ENCODE measurements around the gene FAM229B. TPM values are rescaled to one million over a fixed set of nuclear protein-coding genes. Genes with fewer than 3 reads are reported as not detected.

FAM229B gene
- total RNA-seq, result 10 to 100 TPM; 60.2 to 77.7 (median 73.1) TPM
- polyA plus RNA-seq, result 75.2 TPM
- long read RNA-seq, donor 1, transcript FAM229B-201 (4 exons, 2,543 nt), result major isoform, 37 of 45 reads
- long read RNA-seq, donor 1, partial matches to known transcripts, result 0 of 45 reads
- long read RNA-seq, donor 1, other reads (novel, unspliced or antisense), result 8 of 45 reads
- long read RNA-seq, donor 2, transcript FAM229B-201 (4 exons, 2,543 nt), result major isoform, 15 of 22 reads
- long read RNA-seq, donor 2, partial matches to known transcripts, result 1 of 22 reads
- long read RNA-seq, donor 2, other reads (novel, unspliced or antisense), result 6 of 22 reads
- long read RNA-seq, donor 3, transcript FAM229B-201 (4 exons, 2,543 nt), result major isoform, 59 of 74 reads
- long read RNA-seq, donor 3, partial matches to known transcripts, result 5 of 74 reads
- long read RNA-seq, donor 3, other reads (novel, unspliced or antisense), result 10 of 74 reads
- long read RNA-seq, donor 4, transcript FAM229B-201 (4 exons, 2,543 nt), result major isoform, 19 of 22 reads
- long read RNA-seq, donor 4, partial matches to known transcripts, result 0 of 22 reads
- long read RNA-seq, donor 4, other reads (novel, unspliced or antisense), result 3 of 22 reads

- Histone ChIP-seq H3K4me1 (ENCODE audit: control insufficient read depth, insufficient read depth, low read length) (peaks cover 4% of the 10 kb centered on the region), H3K4me3 (ENCODE audit: low read length) (peak within 1 kb of the TSS; percentile 67), H3K27me3 (ENCODE audit: control insufficient read depth, insufficient read depth) (no peaks in the 10 kb centered on the region), H3K27ac (ENCODE audit: low read length) (peak within 1 kb of the TSS; percentile 91), H3K9me3 (ENCODE audit: control insufficient read depth, low read length) (no peaks in the 10 kb centered on the region)
- intact Hi-C loops (cut with DNase I), result no loop called here
- WGBS, result under 1% methylated on average over 60 of the region's 60 CpGs
- peak; percentile 96 to 97 for ATAC-seq
- DNase-seq, result peak; percentile 94 to 97 (median 95)
Measured at GRCh38 chr6:112087136-112087911, at the start of gene FAM229B, which contains the start of gene TUBE1. TSS of gene FAM229B (plus strand) at chr6:112087591. CDS start at chr6:112099284, 11,693 bp downstream. TSS of gene TUBE1 (minus strand) at chr6:112087482. CDS start at chr6:112087434, 48 bp downstream.

- DNase-seq (peak; percentile 87 to 91 (median 88)), ATAC-seq (peak; percentile 90 to 94)
- intact Hi-C loops (cut with DNase I), result no loop called here
Measured at GRCh38 chr6:112037783-112038216, 49.6 kb upstream of the FAM229B start.

GRCh38 chr6:112038268-112038667 is 49.1 kb upstream of the FAM229B start:
- intact Hi-C loops (cut with DNase I), result no loop called here
- Histone ChIP-seq H3K4me3 (ENCODE audit: low read length) (no peak overlapping the region), H3K27ac (ENCODE audit: low read length) (peak overlapping the region; percentile 92), H3K9me3 (ENCODE audit: control insufficient read depth, low read length) (no peaks in the 10 kb centered on the region), H3K4me1 (ENCODE audit: control insufficient read depth, insufficient read depth, low read length) (peaks cover 2% of the 10 kb centered on the region), H3K27me3 (ENCODE audit: control insufficient read depth, insufficient read depth) (no peaks in the 10 kb centered on the region)
- ATAC-seq (peak; percentile 24 to 32), DNase-seq (peak in 2 of 3 donors; percentile 47 to 76)
- 62% methylated on average over 5 of the region's 5 CpGs for WGBS

More at GRCh38 chr6:112037783-112038216, 49.6 kb upstream of the FAM229B start:
- Histone ChIP-seq H3K4me1 (ENCODE audit: control insufficient read depth, insufficient read depth, low read length) (peaks cover 2% of the 10 kb centered on the region), H3K27ac (ENCODE audit: low read length) (peak overlapping the region; percentile 92), H3K9me3 (ENCODE audit: control insufficient read depth, low read length) (no peaks in the 10 kb centered on the region), H3K4me3 (ENCODE audit: low read length) (no peak overlapping the region), H3K27me3 (ENCODE audit: control insufficient read depth, insufficient read depth) (no peaks in the 10 kb centered on the region)
- 44% methylated on average over 8 of the region's 8 CpGs for WGBS

GRCh38 chr6:112038756-112039430 is 48.5 kb upstream of the FAM229B start:
- 86% methylated on average over 15 of the region's 15 CpGs for WGBS
- H3K4me3 ChIP-seq (ENCODE audit: low read length), result no peak overlapping the region
- no peak overlapping the region for H3K27ac ChIP-seq (ENCODE audit: low read length)
- no peak for DNase-seq
- no peaks in the 10 kb centered on the region for H3K9me3 ChIP-seq (ENCODE audit: control insufficient read depth, low read length)
- intact Hi-C loops (cut with DNase I), result no loop called here
- no peak for ATAC-seq
- H3K27me3 ChIP-seq (ENCODE audit: control insufficient read depth, insufficient read depth), result no peaks in the 10 kb centered on the region
- H3K4me1 ChIP-seq (ENCODE audit: control insufficient read depth, insufficient read depth, low read length), result peaks cover 2% of the 10 kb centered on the region

- WGBS, result 77% methylated on average over 2 of the region's 2 CpGs
Measured at GRCh38 chr6:112039431-112039770, 48.0 kb upstream of the FAM229B start.

GRCh38 chr6:112040956-112041355 is 46.4 kb upstream of the FAM229B start:
- 46% methylated on average over 1 of the region's 1 CpG for WGBS
- H3K27me3 ChIP-seq (ENCODE audit: control insufficient read depth, insufficient read depth), result no peaks in the 10 kb centered on the region
- intact Hi-C loops (cut with DNase I), result loop anchor here in 2 of 4 donors (5.0 to 10.0 kb wide), 2 partner anchors 326 to 334 kb away; no protein-coding TSS in a partner anchor
- ATAC-seq, result no peak
- no peaks in the 10 kb centered on the region for H3K9me3 ChIP-seq (ENCODE audit: control insufficient read depth, low read length)
- no peak for DNase-seq
- no peak overlapping the region for H3K27ac ChIP-seq (ENCODE audit: low read length)
- no peak overlapping the region for H3K4me3 ChIP-seq (ENCODE audit: low read length)
- peaks cover 2% of the 10 kb centered on the region for H3K4me1 ChIP-seq (ENCODE audit: control insufficient read depth, insufficient read depth, low read length)

More at GRCh38 chr6:112039431-112039770, 48.0 kb upstream of the FAM229B start:
- peaks cover 2% of the 10 kb centered on the region for H3K4me1 ChIP-seq (ENCODE audit: control insufficient read depth, insufficient read depth, low read length)
- intact Hi-C loops (cut with DNase I), result no loop called here
- H3K27me3 ChIP-seq (ENCODE audit: control insufficient read depth, insufficient read depth), result no peaks in the 10 kb centered on the region
- DNase-seq, result no peak
- ATAC-seq, result no peak
- H3K4me3 ChIP-seq (ENCODE audit: low read length), result no peak overlapping the region
- no peaks in the 10 kb centered on the region for H3K9me3 ChIP-seq (ENCODE audit: control insufficient read depth, low read length)
- no peak overlapping the region for H3K27ac ChIP-seq (ENCODE audit: low read length)

- H3K27ac ChIP-seq (ENCODE audit: low read length), result no peak overlapping the region
- H3K9me3 ChIP-seq (ENCODE audit: control insufficient read depth, low read length), result no peaks in the 10 kb centered on the region
- intact Hi-C loops (cut with DNase I), result loop anchor here in 2 of 4 donors (5.0 to 10.0 kb wide), 2 partner anchors 327 to 334 kb away; no protein-coding TSS in a partner anchor
- H3K4me1 ChIP-seq (ENCODE audit: control insufficient read depth, insufficient read depth, low read length), result no peaks in the 10 kb centered on the region
- no peak for ATAC-seq
- H3K27me3 ChIP-seq (ENCODE audit: control insufficient read depth, insufficient read depth), result no peaks in the 10 kb centered on the region
- WGBS, result 53% methylated on average over 3 of the region's 3 CpGs
- no peak overlapping the region for H3K4me3 ChIP-seq (ENCODE audit: low read length)
- no peak for DNase-seq
Measured at GRCh38 chr6:112041535-112041934, 45.9 kb upstream of the FAM229B start.

GRCh38 chr6:112043032-112044007 is 44.1 kb upstream of the FAM229B start:
- Histone ChIP-seq H3K4me1 (ENCODE audit: control insufficient read depth, insufficient read depth, low read length) (no peaks in the 10 kb centered on the region), H3K27ac (ENCODE audit: low read length) (peak overlapping the region; percentile 57), H3K27me3 (ENCODE audit: control insufficient read depth, insufficient read depth) (no peaks in the 10 kb centered on the region), H3K4me3 (ENCODE audit: low read length) (peak overlapping the region; percentile 85), H3K9me3 (ENCODE audit: control insufficient read depth, low read length) (no peaks in the 10 kb centered on the region)
- under 1% methylated on average over 36 of the region's 36 CpGs for WGBS
- DNase-seq, result peak; percentile 88 to 94 (median 94)
- ATAC-seq, result peak; percentile 96
- intact Hi-C loops (cut with DNase I), result loop anchor here in 3 of 4 donors (2.0 to 10.0 kb wide), 3 partner anchors 329 to 336 kb away; no protein-coding TSS in a partner anchor

- intact Hi-C loops (cut with DNase I), result loop anchor here in 2 of 4 donors (5.0 to 10.0 kb wide), 2 partner anchors 329 to 337 kb away; no protein-coding TSS in a partner anchor
- Histone ChIP-seq H3K9me3 (ENCODE audit: control insufficient read depth, low read length) (no peaks in the 10 kb centered on the region), H3K27ac (ENCODE audit: low read length) (no peak overlapping the region), H3K4me3 (ENCODE audit: low read length) (no peak overlapping the region), H3K27me3 (ENCODE audit: control insufficient read depth, insufficient read depth) (no peaks in the 10 kb centered on the region), H3K4me1 (ENCODE audit: control insufficient read depth, insufficient read depth, low read length) (no peaks in the 10 kb centered on the region)
- ATAC-seq (no peak), DNase-seq (no peak)
- 69% methylated on average over 8 of the region's 8 CpGs for WGBS
Measured at GRCh38 chr6:112044196-112044595, 43.2 kb upstream of the FAM229B start.
